ENCODE measurements around the gene GALP. TPM values are rescaled to one million over a fixed set of nuclear protein-coding genes. Genes with fewer than 3 reads are reported as not detected.

The GALP gene
- total and polyA plus RNA-seq, 12 donors: not detected

GRCh38 chr19:56159622-56160271 is 16.1 kb upstream of the GALP start:
- H3K9me3 ChIP-seq: no peaks in the 10 kb centered on the region
- ATAC-seq: no peak

GRCh38 chr19:56161534-56161933 is 14.3 kb upstream of the GALP start:
- no peak for ATAC-seq
- Histone ChIP-seq H3K36me3 (peaks cover 0 to 50% (median 8%) of the 10 kb centered on the region in 9 donors), H3K4me3 (no peak overlapping the region), H3K27ac (no peak overlapping the region), H3K4me1 (peaks cover 0 to 10% (median 0%) of the 10 kb centered on the region in 9 donors), H3K27me3 (no peaks in the 10 kb centered on the region), H3K9me3 (no peaks in the 10 kb centered on the region)
- no peak for DNase-seq
- TF ChIP-seq CTCF (IDR thresholded peaks at IDR 0.05): no peak
- intact Hi-C loops (cut with DNase I): loop anchor here in 1 of 10 donors (5.0 kb wide), 1 partner anchor 69 kb away; no protein-coding TSS in a partner anchor
- WGBS, 2 donors: 95 to 97% methylated on average over 11 of the region's 11 CpGs

More at GRCh38 chr19:56159622-56160271, 16.1 kb upstream of the GALP start:
- DNase-seq: no peak
- peaks cover 0 to 26% (median 11%) of the 10 kb centered on the region in 9 donors for H3K4me1 ChIP-seq
- intact Hi-C loops (cut with DNase I): loop anchor here in 3 of 10 donors (5.0 to 10.0 kb wide), 3 partner anchors 55 to 77 kb away; no protein-coding TSS in a partner anchor
- H3K27ac ChIP-seq: no peak overlapping the region
- H3K4me3 ChIP-seq: no peak overlapping the region
- peaks cover 0 to 64% (median 8%) of the 10 kb centered on the region in 9 donors for H3K36me3 ChIP-seq
- H3K27me3 ChIP-seq: no peaks in the 10 kb centered on the region
- TF ChIP-seq CTCF (IDR thresholded peaks at IDR 0.05): no peak
- 96 to 98% methylated on average over 46 to 69 of the region's 69 CpGs for WGBS, 2 donors

GRCh38 chr19:56162258-56162657 is 13.6 kb upstream of the GALP start:
- Histone ChIP-seq H3K4me1 (peaks cover 0 to 3% (median 0%) of the 10 kb centered on the region in 9 donors), H3K36me3 (peaks cover 0 to 45% (median 8%) of the 10 kb centered on the region in 9 donors), H3K9me3 (no peaks in the 10 kb centered on the region), H3K27me3 (no peaks in the 10 kb centered on the region), H3K27ac (no peak overlapping the region), H3K4me3 (no peak overlapping the region)
- TF ChIP-seq CTCF (IDR thresholded peaks at IDR 0.05): no peak
- no peak for ATAC-seq
- 54 to 55% methylated on average over 9 of the region's 9 CpGs for WGBS, 2 donors
- no peak for DNase-seq
- intact Hi-C loops (cut with DNase I): loop anchor here in 1 of 10 donors (5.0 kb wide), 1 partner anchor 70 kb away; no protein-coding TSS in a partner anchor

GRCh38 chr19:56163097-56163496 is 12.7 kb upstream of the GALP start:
- Histone ChIP-seq H3K9me3 (no peaks in the 10 kb centered on the region), H3K27ac (no peak overlapping the region), H3K36me3 (peaks cover 0 to 38% (median 8%) of the 10 kb centered on the region in 9 donors), H3K4me1 (no peaks in the 10 kb centered on the region), H3K27me3 (no peaks in the 10 kb centered on the region), H3K4me3 (no peak overlapping the region)
- intact Hi-C loops (cut with DNase I): loop anchor here in 1 of 10 donors (5.0 kb wide), 1 partner anchor 71 kb away; no protein-coding TSS in a partner anchor
- 88 to 92% methylated on average over 13 of the region's 13 CpGs for WGBS, 2 donors
- no peak for ATAC-seq
- TF ChIP-seq CTCF (IDR thresholded peaks at IDR 0.05): no peak
- no peak for DNase-seq

Data from heart right ventricle (tissue), 16 donors.